ENCODE results near the gene TASP1.
"Not testable (repeated sequence)": the region's sequence is repeated elsewhere in the genome, so short reads cannot be mapped to it uniquely, and the experiment has no call there.

Gene TASP1

GRCh38 chr20:13625304-13625979, 13.3 kb downstream of the TASP1 start:
- FAIRE-seq: no peak

GRCh38 chr20:13619415-13619814, 19.3 kb downstream of the TASP1 start:
- FAIRE-seq; DNase-seq (ENCODE audit: insufficient read length, low spot score): not testable (repeated sequence)

More at GRCh38 chr20:13625304-13625979, 13.3 kb downstream of the TASP1 start:
- no peak for TF ChIP-seq CTCF (IDR thresholded peaks at IDR 0.05; ENCODE audit: insufficient read depth, missing control alignments)
- no peak for DNase-seq (ENCODE audit: insufficient read length, low spot score)

- FAIRE-seq; DNase-seq (ENCODE audit: insufficient read length, low spot score): not testable (repeated sequence)
Measured at GRCh38 chr20:13618456-13618855, 20.3 kb downstream of the TASP1 start.

- not testable (repeated sequence) for FAIRE-seq
Measured at GRCh38 chr20:13617585-13617984, 21.1 kb downstream of the TASP1 start.

GRCh38 chr20:13616713-13617112, 22.0 kb downstream of the TASP1 start:
- not testable (repeated sequence) for FAIRE-seq

More at GRCh38 chr20:13617585-13617984, 21.1 kb downstream of the TASP1 start:
- not testable (repeated sequence) for DNase-seq (ENCODE audit: insufficient read length, low spot score)

GRCh38 chr20:13613917-13614316, 24.8 kb downstream of the TASP1 start:
- TF ChIP-seq CTCF (IDR thresholded peaks at IDR 0.05; ENCODE audit: insufficient read depth, missing control alignments): no peak
- DNase-seq (ENCODE audit: insufficient read length, low spot score) (no peak), FAIRE-seq (no peak)

More at GRCh38 chr20:13616713-13617112, 22.0 kb downstream of the TASP1 start:
- not testable (repeated sequence) for DNase-seq (ENCODE audit: insufficient read length, low spot score)

- TF ChIP-seq CTCF (IDR thresholded peaks at IDR 0.05; ENCODE audit: insufficient read depth, missing control alignments): no peak
- FAIRE-seq (no peak), DNase-seq (ENCODE audit: insufficient read length, low spot score) (no peak)
Measured at GRCh38 chr20:13611611-13612125, 27.1 kb downstream of the TASP1 start.

GRCh38 chr20:13610184-13610583, 28.5 kb downstream of the TASP1 start:
- TF ChIP-seq CTCF (IDR thresholded peaks at IDR 0.05; ENCODE audit: insufficient read depth, missing control alignments): no peak
- no peak for FAIRE-seq
- DNase-seq (ENCODE audit: insufficient read length, low spot score): no peak

- no peak for DNase-seq (ENCODE audit: insufficient read length, low spot score)
- FAIRE-seq: no peak
- no peak for TF ChIP-seq CTCF (IDR thresholded peaks at IDR 0.05; ENCODE audit: insufficient read depth, missing control alignments)
Measured at GRCh38 chr20:13608066-13608465, 30.7 kb downstream of the TASP1 start.

GRCh38 chr20:13593423-13593822, 45.3 kb downstream of the TASP1 start:
- not testable (repeated sequence) for DNase-seq (ENCODE audit: insufficient read length, low spot score); FAIRE-seq

Measured in D721Med (cell line).